Hematopoietic multipotent progenitor cell treated with erythropoietin and hydrocortisone succinate and interleukin-3 and kit ligand, for 4 days (in vitro differentiated cells): Measurements from ENCODE around the gene AQP1.

ENCODE experiments used
- DNase-seq: peaks from one replicate; pipeline ENCODE4 v3.0.0-alpha.2; 2015

AQP1 gene

DNA sequence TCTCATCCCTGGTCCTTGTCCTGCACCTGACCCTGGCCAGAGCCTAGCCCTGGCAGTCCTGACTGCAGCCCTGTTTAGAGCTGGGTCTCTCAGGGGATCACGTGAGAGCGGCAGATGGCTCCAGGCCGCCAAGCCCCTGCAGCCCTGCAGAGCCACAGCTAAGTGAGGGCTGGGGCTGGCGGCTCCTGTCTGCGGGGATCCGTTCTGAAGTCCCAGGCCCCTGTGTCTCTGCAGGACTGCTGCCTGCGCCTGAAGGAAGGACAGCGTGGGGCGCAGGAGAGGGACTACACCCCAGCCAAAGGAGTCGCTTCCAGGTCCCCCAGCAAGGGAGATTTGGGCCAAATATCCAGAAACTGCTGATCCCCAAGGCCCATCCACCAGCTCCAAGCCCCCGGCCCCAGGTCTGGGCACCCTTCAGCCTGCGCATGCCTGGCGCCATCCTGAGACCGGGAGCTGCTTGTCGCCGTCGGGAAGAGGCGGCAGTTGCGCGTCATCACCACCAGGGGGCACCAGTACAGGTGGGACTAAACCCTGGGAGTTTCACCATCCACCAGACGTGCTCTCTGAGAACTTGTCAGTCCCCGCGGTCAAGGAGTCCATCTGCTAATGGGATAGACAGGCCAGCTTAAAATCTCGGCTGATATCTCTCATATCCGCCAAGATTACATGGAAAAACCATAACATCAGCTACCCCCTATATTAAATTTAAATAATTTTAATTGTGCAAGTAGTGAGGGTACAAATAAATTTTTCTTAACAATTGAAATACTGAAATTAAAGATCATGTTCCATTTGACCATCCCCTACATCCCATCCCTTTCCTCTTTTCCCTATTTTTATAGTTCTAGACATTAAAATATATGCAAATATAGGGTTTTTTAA, 27.0 kb downstream of the AQP1 start:
- peak; percentile 72 for DNase-seq

DNA sequence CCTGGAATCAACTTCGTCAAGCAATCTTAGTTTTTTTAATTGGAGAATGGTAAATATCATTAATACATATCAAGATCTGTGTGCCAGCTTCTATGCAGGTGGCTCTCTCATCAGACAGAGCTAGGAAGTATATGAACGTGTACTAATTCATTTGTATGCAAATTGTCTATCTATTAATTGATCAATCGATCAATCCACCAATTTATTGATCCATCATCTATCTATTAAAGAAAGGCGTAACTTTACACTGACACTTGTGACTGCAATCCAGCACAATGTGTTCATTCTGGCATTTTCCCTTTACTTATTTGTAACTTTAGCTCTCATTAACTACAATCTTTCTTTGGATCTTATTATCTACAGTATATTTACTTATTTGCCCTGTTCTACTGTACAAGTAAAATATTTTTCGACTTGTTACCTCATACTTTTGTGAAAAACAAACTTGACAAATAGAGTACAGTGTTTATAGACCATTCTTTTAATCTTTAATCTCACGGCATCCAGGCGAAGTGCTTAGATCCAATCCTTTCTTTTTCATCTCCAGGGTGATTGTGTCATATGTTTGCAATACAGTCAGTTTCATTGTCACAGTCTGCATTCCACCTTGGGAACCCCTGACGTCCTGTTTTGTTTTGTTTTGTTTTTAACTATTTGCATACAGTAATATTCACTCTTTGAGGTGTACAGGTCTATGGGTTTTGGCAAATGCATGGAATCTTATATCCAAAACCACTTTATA, 30.1 kb downstream of the AQP1 start:
- DNase-seq, result no peak

DNA sequence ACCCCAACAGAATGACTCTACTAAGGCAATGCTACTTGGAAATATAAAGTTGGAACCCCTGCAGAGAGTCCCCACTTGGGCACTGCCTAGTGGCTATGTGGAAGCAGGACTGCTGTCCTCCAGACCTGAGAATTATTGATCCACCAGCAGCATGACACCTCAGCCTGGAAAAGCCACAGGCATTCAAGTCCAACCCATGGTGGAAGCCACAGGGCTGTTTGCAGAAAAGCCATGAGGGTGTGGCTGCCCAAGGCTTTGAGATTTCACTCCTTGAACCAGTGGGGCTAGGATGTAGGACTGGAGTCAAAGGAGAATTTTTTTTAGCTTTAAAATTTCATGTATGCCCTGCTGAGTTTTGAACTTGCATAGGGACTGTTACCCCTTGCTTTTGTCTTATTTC, 38.5 kb downstream of the AQP1 start:
- no peak for DNase-seq

DNA sequence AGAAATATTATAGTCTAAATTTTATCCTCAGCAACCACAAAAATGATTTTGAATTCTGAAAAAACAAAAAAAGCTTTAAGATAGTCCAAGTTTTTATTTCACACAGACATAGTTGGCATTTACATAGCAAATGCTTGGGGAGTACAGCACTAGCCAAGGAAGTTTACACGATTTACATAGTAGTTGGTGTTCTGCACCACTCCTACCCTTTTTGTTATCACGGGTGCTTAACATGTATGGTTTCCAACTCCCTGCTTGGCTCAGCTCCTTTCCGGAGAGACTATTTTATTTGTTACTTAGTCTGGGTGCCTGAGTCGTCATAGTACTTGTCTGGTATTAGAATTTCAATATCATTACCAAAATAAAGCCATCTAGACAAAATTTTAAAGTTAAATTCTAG, 43.3 kb downstream of the AQP1 start:
- no peak for DNase-seq

DNA sequence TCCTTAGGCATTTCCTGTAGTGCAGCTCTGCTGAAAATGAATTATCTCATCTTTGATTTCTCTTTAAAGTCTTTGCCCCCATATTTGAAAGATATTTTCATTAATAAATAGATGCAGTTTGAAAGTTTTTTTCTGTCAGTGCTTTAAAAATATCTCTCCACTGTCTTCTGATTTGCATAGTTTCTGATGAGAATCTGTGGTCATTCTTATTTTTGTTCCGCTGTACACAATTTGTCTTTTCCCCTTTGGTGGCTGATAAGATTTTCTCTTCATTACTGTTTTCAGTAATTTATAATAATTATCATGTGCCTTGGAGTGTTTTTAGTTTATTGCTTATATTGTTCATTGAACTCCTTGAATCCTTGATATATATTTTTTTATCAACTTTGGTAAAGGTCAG, 45.1 kb downstream of the AQP1 start:
- no peak for DNase-seq

DNA sequence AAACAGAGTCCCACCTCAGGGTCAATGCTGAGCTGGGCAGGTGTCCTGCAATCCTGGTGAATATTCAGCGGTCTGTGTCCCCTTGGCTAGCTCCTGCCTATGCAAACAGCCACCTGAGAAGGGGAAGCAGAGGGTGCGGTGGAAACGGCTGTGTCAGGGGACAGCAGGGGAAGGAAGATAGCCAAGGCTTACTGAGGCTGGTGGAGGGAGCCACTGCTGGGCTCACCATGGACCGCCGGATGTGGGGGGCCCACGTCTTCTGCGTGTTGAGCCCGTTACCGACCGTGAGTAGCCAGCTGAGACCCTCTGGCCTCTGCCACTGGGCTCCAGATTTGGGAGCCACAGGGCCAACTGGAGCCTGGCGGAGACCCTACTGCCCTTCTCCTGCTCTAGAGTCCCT, 52.2 kb downstream of the AQP1 start, which contains the start of gene GHRHR:
TSS of gene GHRHR (plus strand) at position 112 of the 400 bp plus-strand sequence. CDS start at position 228, 116 bp downstream.
- no peak for DNase-seq

DNA sequence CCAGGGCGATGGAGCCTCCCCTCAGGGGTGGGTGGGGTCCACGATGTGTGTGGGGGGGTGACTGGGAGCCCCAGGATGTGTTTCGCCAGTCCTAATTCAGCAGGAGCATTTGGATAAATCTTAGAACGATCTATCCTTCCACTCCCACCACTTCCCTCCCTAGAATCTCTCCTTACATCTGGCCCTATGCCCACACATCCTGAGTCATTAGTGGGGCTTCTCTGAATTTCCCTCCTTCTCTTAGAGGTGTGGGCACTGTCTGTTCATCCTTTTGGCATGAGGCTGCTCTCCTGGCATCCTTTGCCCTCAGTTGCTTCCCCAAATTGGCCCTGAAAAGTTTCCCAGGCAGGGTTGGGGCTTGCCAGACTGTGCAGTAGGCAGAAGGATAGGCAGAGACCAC, 53.7 kb downstream of the AQP1 start:
- no peak for DNase-seq

DNA sequence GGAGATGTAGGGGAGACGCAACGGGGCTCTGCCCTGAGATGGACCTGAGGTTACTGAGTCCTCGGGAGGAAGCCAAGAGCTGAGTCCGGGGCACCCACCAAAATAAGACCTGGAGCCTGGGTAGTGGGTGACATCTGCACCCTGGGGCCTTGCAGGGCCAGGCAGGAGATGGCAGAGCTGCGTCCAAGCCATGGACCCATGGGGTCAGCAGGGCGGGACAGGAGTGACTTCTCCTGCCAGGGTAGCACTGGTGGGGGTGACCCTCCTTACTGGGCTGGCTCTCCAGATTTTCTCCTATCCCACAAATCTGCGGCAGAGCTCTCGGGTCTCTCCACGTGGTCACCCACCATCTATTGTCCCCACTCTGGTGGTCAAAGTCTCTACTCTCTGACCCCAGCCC, 54.2 kb downstream of the AQP1 start:
- DNase-seq, result no peak

DNA sequence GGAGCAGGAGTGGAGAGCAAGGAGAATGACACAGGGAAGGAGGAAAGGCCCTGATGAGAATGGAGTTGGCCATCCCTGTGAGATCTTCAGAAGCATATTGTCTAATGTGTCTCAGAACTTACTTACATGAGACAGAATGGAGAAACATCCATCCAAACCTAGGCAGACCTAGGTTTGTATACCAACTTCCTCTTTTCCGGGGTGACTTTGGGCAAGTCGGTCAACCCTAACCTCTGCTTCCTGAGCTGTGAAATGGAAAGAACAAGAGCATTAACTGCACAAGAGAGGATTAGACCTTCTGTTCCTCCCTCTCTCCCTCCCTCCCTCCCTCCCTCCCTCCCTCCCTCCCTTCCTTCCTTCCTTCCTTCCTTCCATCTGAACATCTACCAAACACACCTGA, 56.6 kb downstream of the AQP1 start:
- peak; percentile 43 for DNase-seq

DNA sequence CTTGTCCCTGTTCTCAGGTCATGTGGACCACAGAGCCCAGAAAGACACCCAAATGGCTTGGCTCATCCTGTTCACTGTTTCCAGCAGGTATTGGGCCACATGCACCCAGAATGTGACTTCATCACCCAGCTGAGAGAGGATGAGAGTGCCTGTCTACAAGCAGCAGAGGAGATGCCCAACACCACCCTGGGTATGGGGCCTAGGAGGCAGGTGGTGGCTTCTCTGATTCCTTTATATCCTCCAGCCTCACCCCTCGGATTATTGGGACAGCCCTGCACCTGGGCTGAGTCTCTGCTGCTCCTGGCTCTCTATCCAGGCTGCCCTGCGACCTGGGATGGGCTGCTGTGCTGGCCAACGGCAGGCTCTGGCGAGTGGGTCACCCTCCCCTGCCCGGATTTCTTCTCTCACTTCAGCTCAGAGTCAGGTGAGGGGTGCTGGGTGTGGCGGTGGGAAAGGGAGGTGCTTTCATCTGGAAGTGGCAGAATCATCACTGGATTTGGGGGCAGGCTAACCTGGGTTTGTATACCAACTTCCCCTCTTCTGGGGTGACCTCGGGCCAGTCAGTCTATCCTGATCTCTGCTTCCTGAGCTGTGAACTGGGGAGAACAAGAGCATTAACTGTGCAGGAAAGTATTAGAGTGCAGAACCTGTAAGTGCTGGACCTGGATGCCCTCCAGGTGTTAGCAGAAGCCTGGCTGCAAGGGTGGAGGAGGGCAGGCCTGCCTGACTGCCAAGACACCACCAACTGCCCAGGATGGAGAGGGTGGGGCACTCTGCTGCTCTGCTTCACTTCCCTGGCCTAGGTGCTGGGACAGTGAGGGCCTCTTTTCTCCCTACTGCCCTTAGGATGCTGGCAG, 57.3 kb downstream of the AQP1 start:
- DNase-seq, result no peak

DNA sequence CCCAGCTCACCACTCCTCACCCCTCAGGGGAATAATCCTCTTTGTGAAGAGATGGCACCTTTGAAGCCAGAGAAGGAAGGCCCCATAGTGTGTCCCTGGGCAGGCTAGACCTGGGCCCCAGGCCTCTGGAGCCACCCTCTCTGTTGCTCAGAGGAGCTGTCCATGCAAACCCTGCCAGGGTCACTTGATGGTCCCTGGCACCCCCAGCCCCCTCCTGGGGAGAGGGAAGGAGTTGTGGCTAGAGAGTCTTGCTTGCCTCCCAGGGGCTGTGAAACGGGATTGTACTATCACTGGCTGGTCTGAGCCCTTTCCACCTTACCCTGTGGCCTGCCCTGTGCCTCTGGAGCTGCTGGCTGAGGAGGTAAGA, 57.9 kb downstream of the AQP1 start:
- no peak for DNase-seq

DNA sequence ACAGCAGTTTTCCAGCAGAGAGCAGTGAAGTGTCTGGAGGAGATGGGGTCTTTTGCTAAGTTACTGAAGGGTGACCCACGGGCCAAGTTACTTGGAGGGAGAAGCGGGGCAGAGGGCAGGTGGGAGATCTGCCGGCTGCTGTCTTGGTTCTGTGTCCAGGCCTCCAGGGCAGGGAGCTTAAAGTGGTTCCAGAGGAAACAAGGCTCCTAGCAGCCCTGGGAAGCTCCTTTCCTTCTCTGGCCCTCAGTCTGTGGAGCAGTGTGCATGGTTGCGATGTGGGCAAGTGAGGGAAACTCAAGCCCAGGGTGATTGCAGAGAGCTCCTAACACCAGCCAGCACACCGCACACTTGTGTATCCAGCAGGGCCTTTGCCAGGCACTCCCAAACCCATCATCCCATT, 58.4 kb downstream of the AQP1 start:
- no peak for DNase-seq

DNA sequence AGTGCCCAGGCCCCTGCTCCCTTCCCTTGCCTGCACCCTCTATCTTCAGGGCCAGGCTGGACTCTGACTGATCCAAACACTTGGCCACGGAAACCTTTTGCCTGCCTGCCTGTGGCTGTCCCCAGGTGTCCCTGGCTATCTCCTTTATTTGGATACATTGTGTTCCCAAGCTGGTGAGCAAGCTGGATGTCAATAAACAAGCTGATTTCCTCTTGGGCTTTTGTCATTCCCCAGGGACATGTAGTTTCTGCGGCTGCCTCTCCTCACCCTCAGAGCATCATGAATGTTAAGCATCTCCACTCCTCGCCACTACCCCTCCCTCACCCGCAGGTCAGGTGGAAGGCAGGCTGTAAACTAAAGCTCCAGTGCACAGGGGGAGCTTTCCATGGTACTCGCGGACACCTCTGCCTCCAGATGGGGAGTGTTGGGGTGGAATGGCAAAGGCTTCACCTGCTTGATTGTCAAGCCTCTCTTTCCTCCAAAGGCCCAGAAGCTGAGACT, 59.0 kb downstream of the AQP1 start:
- no peak for DNase-seq

DNA sequence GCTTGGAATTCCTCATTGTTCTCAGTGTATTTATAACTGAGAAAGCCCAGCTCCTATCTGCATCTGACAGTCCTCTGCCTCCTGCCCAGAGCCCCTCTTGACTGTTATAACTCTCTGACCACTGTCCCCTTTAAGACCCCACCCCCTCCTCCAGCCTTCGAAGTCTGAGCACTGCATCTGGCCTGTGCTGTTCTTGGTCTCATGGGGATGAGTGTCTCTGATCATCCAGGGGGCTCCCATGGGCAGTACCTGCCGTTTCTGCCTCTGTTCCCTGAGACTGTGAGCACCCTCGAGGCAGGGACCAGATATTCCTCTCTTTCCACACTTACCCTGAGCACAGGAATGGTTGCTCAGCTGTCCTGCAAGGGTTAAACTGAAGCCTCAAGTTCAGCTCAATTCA, 59.8 kb downstream of the AQP1 start:
- DNase-seq, result no peak

DNA sequence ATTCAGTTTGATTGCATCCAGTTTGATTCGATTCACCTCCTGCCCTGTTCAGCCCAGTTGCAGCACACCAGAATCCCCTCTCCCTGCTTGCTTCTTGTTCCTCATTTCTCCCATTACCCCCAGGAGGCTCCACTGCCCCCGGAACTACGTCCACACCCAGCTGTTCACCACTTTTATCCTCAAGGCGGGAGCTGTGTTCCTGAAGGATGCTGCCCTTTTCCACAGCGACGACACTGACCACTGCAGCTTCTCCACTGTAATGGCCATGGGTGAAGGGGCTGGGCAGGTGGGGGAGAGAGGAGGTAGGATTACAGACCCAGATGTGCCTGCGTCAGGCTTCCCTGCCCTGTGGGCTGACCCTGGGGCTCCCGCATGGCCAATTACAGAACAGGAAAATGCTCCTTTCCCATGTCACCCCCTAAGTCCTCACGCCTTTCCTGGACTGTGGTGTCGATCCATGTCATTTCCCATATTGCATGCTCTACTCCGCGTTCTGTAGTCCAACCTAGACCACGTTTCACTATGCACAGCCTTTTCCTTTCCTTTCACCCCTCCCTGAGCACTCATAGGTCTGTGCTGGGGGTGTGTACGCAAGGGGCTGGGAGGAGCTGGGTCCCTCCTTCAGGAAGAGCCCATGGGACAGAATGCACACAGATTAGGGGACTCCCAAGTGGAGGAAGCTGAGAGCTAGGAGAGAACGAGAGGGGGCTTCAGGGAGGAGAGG, 60.3 kb downstream of the AQP1 start:
- no peak for DNase-seq

DNA sequence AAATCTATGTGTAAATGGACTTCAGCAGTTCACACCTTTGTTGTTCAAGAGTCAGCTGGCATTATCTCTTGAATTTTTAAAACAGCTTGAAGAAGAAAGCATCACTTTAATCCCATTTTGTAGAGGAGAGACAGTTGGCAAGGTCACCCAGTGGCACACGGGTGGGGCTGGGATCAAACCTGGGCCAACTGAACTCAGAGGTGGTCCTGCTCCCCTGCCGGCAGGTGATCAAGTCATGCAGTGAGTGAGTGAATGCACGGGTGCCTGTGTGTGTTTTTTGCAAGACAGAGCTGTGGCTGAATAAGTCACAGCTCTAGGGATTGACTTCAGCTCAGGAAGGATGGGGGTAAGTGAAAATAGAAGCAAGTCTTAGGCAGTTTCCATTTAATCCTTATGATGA, 61.6 kb downstream of the AQP1 start:
- no peak for DNase-seq

DNA sequence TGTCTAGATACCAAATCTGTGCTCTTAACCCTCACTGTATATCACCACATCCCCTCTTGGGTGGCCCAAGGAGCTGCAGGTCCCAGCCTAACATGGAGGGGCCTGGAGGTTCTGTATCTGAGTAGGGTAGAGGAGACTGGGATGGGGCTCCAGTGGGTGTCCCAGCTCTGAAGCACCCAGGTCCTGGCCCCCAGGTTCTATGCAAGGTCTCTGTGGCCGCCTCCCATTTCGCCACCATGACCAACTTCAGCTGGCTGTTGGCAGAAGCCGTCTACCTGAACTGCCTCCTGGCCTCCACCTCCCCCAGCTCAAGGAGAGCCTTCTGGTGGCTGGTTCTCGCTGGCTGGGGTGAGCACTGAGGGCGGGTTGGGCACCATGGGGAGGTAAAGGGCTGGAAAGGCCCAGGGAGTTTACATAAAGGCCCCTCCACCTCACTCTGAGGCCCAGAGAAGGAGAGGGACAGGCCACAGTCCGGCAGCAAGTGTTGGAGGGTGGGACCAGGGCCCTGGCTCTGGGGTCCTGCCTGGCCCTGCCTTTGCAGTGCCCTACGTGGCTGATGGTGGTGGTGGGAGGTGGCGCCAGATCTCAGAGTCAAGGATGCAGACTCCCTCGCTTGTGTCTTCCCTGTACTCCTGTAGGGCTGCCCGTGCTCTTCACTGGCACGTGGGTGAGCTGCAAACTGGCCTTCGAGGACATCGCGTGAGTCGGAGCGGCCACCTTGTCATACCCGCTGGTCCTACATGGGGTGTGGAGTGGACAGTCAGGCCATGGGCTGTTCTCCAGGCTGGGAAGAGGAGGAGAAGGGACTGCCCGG, 62.3 kb downstream of the AQP1 start:
- no peak for DNase-seq

DNA sequence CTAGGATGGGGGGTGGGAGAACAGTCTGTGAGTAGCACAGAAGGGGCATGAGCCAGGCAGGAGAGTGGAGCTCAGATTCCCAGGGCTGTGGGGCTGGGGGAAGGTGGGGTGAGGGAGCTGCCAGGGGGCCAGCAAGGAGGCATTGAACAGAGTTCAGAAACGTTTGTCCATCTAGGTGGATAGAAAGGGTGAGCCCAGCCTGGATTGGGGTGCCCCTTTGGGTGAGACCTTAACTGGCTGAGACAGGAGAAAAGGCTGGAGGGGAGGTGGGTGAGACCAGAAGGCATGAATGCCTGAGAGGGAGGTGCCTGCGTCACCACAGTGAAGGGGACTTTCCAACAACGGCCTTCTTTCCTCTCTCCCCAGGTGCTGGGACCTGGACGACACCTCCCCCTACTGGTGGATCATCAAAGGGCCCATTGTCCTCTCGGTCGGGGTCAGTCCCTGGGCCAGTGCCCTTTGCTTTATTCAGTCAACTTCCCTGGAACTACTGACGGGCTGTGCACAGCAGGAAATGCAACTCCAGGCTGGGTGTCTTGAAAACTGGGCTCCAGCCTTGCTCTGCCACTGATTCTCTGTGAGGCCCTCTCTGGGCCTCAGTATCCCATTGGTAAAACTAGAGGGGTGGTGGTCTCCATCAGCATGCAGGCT, 63.1 kb downstream of the AQP1 start:
- peak; percentile 71 for DNase-seq
